Colonic mucosa (tissue), 4 donors: ENCODE data around the gene KCNK7. TPM values are rescaled to one million over a fixed set of nuclear protein-coding genes. Genes with fewer than 3 reads are reported as not detected.

Experiments used
- DNase-seq: peaks from one replicate; pipeline ENCODE4 v3.0.0-alpha.2; 2020
- H3K27ac ChIP-seq: fragments of 200-600 bp; one replicate; pipeline ENCODE4 v1.8.0; 2021
- H3K27me3 ChIP-seq: fragments of 200-600 bp; one replicate; pipeline ENCODE4 v1.8.0; 2021
- H3K36me3 ChIP-seq: fragments of 200-600 bp; one replicate; pipeline ENCODE4 v1.8.0; 2021
- H3K4me1 ChIP-seq: fragments of 200-600 bp; one replicate; pipeline ENCODE4 v1.8.0; 2021; ENCODE audit warnings: mild to moderate bottlenecking
- H3K4me3 ChIP-seq: fragments of 200-600 bp; one replicate; pipeline ENCODE4 v1.8.0; 2021
- H3K9ac ChIP-seq, 2 donors: one replicate each; pipeline ENCODE4 v1.7.0; 2013; ENCODE audit warnings: control low read depth in 2 of 2, low read depth in 2 of 2, low read length in 2 of 2
- H3K9me3 ChIP-seq: fragments of 200-600 bp; one replicate; pipeline ENCODE4 v1.8.0; 2021
- intact Hi-C: fragments of 100-400 bp; cut with DNase I; formaldehyde crosslinking; loops from one replicate; pipeline ENCODE4 v1.14.1; 2022
- total RNA-seq, 2 donors: library from RNA; stranded (reverse); fragmentation: NEBNext Ultra II Directional in 1 of 2; extraction: Animal tissue kit (Norgen Biotek cat#: 25700) in 1 of 2; gene quantifications; one replicate each; pipeline ENCODE4 v1.2.1, GENCODE V29; 2021
- TF ChIP-seq, protein P1 (sequence below): fragments of 200-600 bp; IDR thresholded peaks from one replicate; pipeline ENCODE4 v1.8.0; 2022; ENCODE audit warnings: antibody characterized with exemption, mild to moderate bottlenecking
- donor health status: healthy.
- donor health status: DM: no; HTN: no; CAD: no.
- donor health status: DM: no; HTN: no; CAD: no.

The KCNK7 gene, protein sequence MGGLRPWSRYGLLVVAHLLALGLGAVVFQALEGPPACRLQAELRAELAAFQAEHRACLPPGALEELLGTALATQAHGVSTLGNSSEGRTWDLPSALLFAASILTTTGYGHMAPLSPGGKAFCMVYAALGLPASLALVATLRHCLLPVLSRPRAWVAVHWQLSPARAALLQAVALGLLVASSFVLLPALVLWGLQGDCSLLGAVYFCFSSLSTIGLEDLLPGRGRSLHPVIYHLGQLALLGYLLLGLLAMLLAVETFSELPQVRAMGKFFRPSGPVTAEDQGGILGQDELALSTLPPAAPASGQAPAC
- total RNA-seq, result under 1 TPM; 0.40 to 0.69 TPM

DNA sequence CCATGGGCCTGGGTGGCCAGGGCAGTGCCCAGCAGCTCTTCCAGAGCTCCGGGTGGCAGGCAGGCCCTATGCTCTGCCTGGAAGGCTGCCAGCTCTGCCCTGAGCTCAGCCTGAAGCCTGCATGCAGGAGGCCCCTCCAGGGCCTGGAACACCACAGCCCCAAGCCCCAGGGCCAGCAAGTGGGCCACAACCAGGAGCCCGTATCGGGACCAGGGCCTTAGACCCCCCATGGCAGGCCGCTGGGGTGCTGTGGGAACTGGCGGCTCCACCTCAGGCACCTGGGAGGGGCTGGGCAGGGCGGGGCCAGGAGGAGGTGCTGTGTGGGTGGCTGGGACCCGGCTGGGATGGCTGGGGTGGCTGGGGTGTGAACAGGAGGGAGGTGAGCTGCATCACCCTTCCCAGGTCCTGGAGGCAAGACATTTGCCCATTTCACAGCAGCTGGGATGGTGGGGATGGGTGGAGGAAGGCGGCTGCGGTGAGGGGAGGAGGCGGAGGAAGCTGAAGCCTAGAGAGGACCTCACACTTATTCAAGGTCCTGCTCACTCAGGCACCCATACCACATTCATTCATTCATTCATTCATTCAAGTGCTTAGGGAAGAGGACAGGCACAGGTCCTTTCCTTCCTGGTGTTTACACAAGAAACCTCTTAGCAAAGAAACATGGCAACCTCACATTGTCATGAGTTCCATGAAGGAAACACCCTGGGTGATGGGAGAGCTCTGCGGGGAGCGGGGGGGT, at the start of gene KCNK7:
KCNK7 (minus strand) TSS at position 258 of the 739 bp plus-strand sequence; CDS start at position 230, 28 bp downstream.
- no peak for DNase-seq
- no peak within 1 kb of the TSS for H3K4me3 ChIP-seq
- H3K27ac ChIP-seq, result no peak within 1 kb of the TSS
- H3K4me1 ChIP-seq, result peaks cover 5% of the 10 kb centered on the region
- no peaks in the 10 kb centered on the region for H3K27me3 ChIP-seq
- peaks cover 8% of the 10 kb centered on the region for H3K36me3 ChIP-seq
- H3K9me3 ChIP-seq, result no peaks in the 10 kb centered on the region
- TF ChIP-seq, protein P1, sequence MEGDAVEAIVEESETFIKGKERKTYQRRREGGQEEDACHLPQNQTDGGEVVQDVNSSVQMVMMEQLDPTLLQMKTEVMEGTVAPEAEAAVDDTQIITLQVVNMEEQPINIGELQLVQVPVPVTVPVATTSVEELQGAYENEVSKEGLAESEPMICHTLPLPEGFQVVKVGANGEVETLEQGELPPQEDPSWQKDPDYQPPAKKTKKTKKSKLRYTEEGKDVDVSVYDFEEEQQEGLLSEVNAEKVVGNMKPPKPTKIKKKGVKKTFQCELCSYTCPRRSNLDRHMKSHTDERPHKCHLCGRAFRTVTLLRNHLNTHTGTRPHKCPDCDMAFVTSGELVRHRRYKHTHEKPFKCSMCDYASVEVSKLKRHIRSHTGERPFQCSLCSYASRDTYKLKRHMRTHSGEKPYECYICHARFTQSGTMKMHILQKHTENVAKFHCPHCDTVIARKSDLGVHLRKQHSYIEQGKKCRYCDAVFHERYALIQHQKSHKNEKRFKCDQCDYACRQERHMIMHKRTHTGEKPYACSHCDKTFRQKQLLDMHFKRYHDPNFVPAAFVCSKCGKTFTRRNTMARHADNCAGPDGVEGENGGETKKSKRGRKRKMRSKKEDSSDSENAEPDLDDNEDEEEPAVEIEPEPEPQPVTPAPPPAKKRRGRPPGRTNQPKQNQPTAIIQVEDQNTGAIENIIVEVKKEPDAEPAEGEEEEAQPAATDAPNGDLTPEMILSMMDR, result no peak
- intact Hi-C loops, result no loop called here
- H3K9ac ChIP-seq, result no peak within 1 kb of the TSS

DNA sequence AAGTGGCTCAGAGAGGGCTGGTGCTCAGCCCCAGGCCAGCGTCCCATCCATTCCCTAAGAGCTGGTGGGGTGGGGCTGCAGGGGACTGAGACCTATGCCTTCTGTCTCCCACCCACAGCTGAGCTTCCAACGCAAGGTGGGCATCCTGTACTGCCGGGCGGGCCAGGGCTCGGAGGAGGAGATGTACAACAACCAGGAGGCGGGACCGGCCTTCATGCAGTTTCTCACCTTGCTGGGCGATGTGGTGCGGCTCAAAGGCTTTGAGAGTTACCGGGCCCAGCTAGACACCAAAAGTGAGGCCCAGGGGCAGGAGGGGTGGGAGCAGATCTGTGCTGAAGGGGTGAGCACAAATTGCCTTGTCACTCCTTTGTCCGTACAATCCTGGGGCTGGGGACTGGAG, 49.2 kb upstream of the KCNK7 start:
- no peaks in the 10 kb centered on the region for H3K36me3 ChIP-seq

DNA sequence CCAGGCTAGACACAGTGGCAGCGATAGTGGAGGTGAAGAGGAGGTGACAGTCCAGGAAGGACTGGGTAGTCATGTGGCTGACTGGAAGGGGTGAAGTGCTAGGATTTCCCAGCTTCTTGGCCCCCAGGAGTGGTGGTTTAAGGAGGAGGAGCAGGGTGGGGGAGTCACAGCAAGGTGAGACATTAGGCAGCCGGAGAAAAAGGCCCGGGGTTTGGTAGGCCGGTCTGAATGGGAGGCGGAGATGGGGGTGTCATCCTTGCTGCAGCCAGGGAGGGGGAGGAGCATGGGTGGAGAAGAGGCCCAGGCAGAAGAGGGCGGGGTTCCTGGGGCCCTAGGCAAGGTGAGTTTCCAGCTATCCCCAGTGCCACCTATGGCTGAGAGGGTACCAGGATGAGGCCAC, 48.4 kb upstream of the KCNK7 start:
- no peaks in the 10 kb centered on the region for H3K36me3 ChIP-seq
- H3K9ac ChIP-seq, result no peak overlapping the region
- no peak overlapping the region for H3K27ac ChIP-seq
- intact Hi-C loops, result no loop called here
- TF ChIP-seq, protein P1, result no peak
- DNase-seq, result no peak
- no peaks in the 10 kb centered on the region for H3K9me3 ChIP-seq
- no peaks in the 10 kb centered on the region for H3K27me3 ChIP-seq
- H3K4me3 ChIP-seq, result no peak overlapping the region
- no peaks in the 10 kb centered on the region for H3K4me1 ChIP-seq

More for the DNA sequence above, 49.2 kb upstream of the KCNK7 start:
- no peak for DNase-seq
- Histone ChIP-seq H3K9ac (no peak overlapping the region), H3K27ac (no peak overlapping the region), H3K4me1 (no peaks in the 10 kb centered on the region), H3K9me3 (no peaks in the 10 kb centered on the region), H3K4me3 (no peak overlapping the region), H3K27me3 (no peaks in the 10 kb centered on the region)
- TF ChIP-seq, protein P1, result no peak
- intact Hi-C loops, result no loop called here

DNA sequence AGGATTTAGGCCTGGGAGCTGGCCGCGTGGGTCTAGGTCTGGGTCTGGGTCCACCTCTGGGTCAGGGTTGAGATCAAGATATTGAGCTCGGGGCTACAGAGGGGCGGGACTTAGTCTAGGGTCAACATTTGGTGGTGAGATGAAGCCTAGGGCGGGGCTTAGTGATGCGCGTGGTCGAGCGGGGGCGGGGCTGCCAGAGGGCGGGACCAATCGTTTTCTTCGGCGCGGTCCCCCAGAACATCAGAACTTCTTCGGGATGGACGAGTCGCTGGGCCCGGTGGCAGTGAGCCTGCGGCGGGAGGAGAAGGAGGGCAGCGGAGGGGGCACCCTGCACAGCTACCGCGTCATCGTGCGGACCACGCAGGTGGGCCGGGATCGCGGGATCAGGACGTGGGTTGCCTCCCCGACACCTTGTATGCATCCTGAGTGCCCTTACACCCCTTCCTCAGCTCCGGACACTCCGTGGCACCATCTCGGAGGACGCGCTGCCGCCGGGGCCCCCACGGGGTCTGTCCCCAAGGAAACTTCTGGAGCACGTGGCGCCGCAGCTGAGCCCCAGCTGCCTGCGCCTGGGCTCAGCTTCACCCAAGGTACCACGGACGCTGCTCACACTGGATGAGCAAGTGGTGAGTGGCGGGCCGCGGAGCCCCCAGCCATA, 46.5 kb upstream of the KCNK7 start:
- peaks cover 7% of the 10 kb centered on the region for H3K4me1 ChIP-seq
- no peak overlapping the region for H3K4me3 ChIP-seq
- no peak for DNase-seq
- intact Hi-C loops, result no loop called here
- no peaks in the 10 kb centered on the region for H3K27me3 ChIP-seq
- no peaks in the 10 kb centered on the region for H3K36me3 ChIP-seq
- no peak overlapping the region for H3K9ac ChIP-seq
- TF ChIP-seq, protein P1, result no peak
- no peak overlapping the region for H3K27ac ChIP-seq
- H3K9me3 ChIP-seq, result no peaks in the 10 kb centered on the region

DNA sequence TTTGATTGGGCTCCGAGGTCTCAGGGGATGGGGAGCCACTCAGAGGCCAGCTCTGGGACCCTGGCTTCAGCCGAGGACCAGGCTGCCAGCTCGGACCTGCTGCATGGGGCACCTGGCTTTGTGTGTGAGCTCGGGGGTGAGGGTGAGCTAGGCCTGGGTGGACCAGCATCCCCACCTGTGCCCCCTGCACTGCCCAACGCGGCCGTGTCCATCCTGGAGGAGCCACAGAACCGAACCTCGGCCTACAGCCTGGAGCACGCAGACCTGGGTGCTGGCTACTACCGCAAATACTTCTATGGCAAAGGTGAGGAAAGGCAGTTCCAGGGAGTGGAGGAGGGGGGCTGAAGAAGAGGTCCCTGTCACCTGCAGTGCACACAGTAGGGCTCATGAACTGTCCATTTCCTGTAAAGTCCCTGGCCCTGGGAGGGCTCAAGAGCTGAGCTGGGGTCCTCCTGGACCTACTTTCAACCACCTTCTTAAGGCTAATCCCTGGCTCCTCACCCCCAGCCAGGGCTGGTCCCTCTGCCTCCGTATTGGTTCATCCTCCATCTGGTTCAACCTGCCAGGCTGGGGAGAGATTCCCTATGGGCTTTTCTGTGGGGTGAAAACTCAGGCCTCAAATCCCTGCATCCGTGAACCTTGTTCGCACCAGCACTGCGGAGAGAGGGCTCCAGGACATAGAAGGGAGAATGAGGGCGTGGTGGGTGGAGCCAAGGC, 45.9 kb upstream of the KCNK7 start:
- Histone ChIP-seq H3K9me3 (no peaks in the 10 kb centered on the region), H3K4me3 (peak overlapping the region; percentile 26), H3K27me3 (no peaks in the 10 kb centered on the region), H3K9ac (peak overlapping the region in 1 of 2 donors; percentile 55), H3K36me3 (peaks cover 6% of the 10 kb centered on the region), H3K27ac (peak overlapping the region; percentile 91), H3K4me1 (peaks cover 10% of the 10 kb centered on the region)
- intact Hi-C loops, result no loop called here
- no peak for DNase-seq
- TF ChIP-seq, protein P1, result no peak
